Measurements from ENCODE around the gene SULT1C3.

The SULT1C3 gene

GRCh38 chr2:108297436-108298141, 57.8 kb downstream of the SULT1C3 start:
- no peak for FAIRE-seq
- DNase-seq (ENCODE audit: insufficient read length, low spot score), result no peak

GRCh38 chr2:108301558-108301957, 61.8 kb downstream of the SULT1C3 start:
- no peak for FAIRE-seq
- no peak for DNase-seq (ENCODE audit: insufficient read length, low spot score)

GRCh38 chr2:108304975-108305374, 65.2 kb downstream of the SULT1C3 start:
- no peak for DNase-seq (ENCODE audit: insufficient read length, low spot score)
- no peak for FAIRE-seq

- FAIRE-seq (no peak), DNase-seq (ENCODE audit: insufficient read length, low spot score) (no peak)
Measured at GRCh38 chr2:108305901-108306300, 66.1 kb downstream of the SULT1C3 start.

- FAIRE-seq (no peak), DNase-seq (ENCODE audit: insufficient read length, low spot score) (no peak)
Measured at GRCh38 chr2:108309903-108310302, 70.1 kb downstream of the SULT1C3 start.
